Calu3 (cell line): ENCODE measurements around the gene ANXA8. TPM values are rescaled to one million over a fixed set of nuclear protein-coding genes. Genes with fewer than 3 reads are reported as not detected.
A peak's percentile ranks its signal among the peaks of the same experiment; 100 is the strongest.

ENCODE experiments used
- BruUV-seq: library from RNA; stranded (reverse); fragments of 400-500 nt; replicated peaks from 2 replicates; lab custom pipeline; 2021; lab: Mats Ljungman, UMichigan
- CTCF ChIA-PET: fragments of 300-600 bp; sonication (Branson Sonifier 250); formaldehyde crosslinking; loops from one replicate; lab custom pipeline; 2022; ENCODE audit warnings: antibody characterized with exemption; lab: Charles Lee
- DNase-seq: peaks from one replicate; pipeline ENCODE4 v3.0.0; 2022
- H3K27ac Mint-ChIP-seq: one replicate; pipeline ENCODE4 v1.8.0; 2022; ENCODE audit warnings: mixed read lengths; ENCODE audit not compliant: unreplicated experiment
- H3K27me3 Mint-ChIP-seq: one replicate; pipeline ENCODE4 v1.8.0; 2022; ENCODE audit warnings: mixed read lengths; ENCODE audit not compliant: unreplicated experiment
- H3K36me3 Mint-ChIP-seq: one replicate; pipeline ENCODE4 v1.8.0; 2022; ENCODE audit warnings: mild to moderate bottlenecking, moderate library complexity, mixed read lengths; ENCODE audit not compliant: insufficient read depth, unreplicated experiment
- H3K4me1 Mint-ChIP-seq: one replicate; pipeline ENCODE4 v1.8.0; 2022; ENCODE audit warnings: mild to moderate bottlenecking, low read depth, mixed read lengths; ENCODE audit not compliant: unreplicated experiment
- H3K4me3 Mint-ChIP-seq: one replicate; pipeline ENCODE4 v1.8.0; 2022; ENCODE audit warnings: mild to moderate bottlenecking, low read depth, moderate library complexity, mixed read lengths; ENCODE audit not compliant: unreplicated experiment
- H3K9me3 Mint-ChIP-seq: one replicate; pipeline ENCODE4 v1.8.0; 2022; ENCODE audit warnings: low read depth, mixed read lengths; ENCODE audit not compliant: unreplicated experiment
- intact Hi-C: fragments of 100-400 bp; cut with micrococcal nuclease; formaldehyde crosslinking; loops from one replicate; pipeline ENCODE4 v1.10.0; 2022; ENCODE audit not compliant: unreplicated experiment
- total RNA-seq: library from RNA; stranded (reverse); gene quantifications from 2 replicates; pipeline ENCODE4 v1.2.3, GENCODE V29; 2022
- TF ChIP-seq, protein P1 (sequence below): fragments of 200-600 bp; IDR thresholded peaks from one replicate; pipeline ENCODE4 v1.8.0; 2022; ENCODE audit warnings: antibody characterized with exemption; ENCODE audit not compliant: unreplicated experiment

Gene ANXA8
- total RNA-seq, 1 experiment from 2014 or later: 1.1 TPM

DNA sequence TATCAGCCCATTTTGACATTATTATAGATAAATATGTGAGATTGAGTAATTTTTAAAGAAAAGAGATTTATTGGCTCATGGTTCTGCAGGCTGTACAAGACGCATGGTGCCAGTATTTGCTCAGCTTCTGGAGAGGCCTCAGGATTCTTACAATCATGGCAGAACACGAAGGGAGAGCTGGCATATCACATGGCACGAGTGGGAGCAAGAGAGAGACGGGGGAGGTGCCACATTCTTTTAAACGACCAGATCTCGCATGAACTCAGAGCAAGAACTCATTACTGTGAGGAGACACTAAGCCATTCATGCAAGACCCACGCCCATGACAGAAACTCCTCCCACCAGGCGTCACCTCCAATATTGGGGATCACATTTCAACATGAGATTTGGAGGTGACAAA, 59.7 kb downstream of the ANXA8 start:
- Mint-ChIP-seq H3K9me3 (no peaks in the 10 kb centered on the region), H3K36me3 (peaks cover 4% of the 10 kb centered on the region), H3K4me1 (peaks cover 19% of the 10 kb centered on the region), H3K4me3 (no peak overlapping the region), H3K27ac (no peak overlapping the region), H3K27me3 (no peaks in the 10 kb centered on the region)
- no TSS peak for BruUV-seq
- CTCF ChIA-PET: no interaction called here
- intact Hi-C loops: no loop called here
- TF ChIP-seq, protein P1, sequence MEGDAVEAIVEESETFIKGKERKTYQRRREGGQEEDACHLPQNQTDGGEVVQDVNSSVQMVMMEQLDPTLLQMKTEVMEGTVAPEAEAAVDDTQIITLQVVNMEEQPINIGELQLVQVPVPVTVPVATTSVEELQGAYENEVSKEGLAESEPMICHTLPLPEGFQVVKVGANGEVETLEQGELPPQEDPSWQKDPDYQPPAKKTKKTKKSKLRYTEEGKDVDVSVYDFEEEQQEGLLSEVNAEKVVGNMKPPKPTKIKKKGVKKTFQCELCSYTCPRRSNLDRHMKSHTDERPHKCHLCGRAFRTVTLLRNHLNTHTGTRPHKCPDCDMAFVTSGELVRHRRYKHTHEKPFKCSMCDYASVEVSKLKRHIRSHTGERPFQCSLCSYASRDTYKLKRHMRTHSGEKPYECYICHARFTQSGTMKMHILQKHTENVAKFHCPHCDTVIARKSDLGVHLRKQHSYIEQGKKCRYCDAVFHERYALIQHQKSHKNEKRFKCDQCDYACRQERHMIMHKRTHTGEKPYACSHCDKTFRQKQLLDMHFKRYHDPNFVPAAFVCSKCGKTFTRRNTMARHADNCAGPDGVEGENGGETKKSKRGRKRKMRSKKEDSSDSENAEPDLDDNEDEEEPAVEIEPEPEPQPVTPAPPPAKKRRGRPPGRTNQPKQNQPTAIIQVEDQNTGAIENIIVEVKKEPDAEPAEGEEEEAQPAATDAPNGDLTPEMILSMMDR: no peak
- no peak for DNase-seq

GRCh38 chr10:47423476-47423875, 60.4 kb downstream of the ANXA8 start:
- Mint-ChIP-seq H3K4me1 (peaks cover 19% of the 10 kb centered on the region), H3K9me3 (no peaks in the 10 kb centered on the region), H3K27me3 (no peaks in the 10 kb centered on the region), H3K27ac (no peak overlapping the region), H3K4me3 (no peak overlapping the region), H3K36me3 (peaks cover 4% of the 10 kb centered on the region)
- TF ChIP-seq, protein P1: no peak
- intact Hi-C loops: no loop called here
- no TSS peak for BruUV-seq
- DNase-seq: no peak
- CTCF ChIA-PET: no interaction called here

- peaks cover 4% of the 10 kb centered on the region for H3K36me3 Mint-ChIP-seq
- intact Hi-C loops: no loop called here
- TF ChIP-seq, protein P1: no peak
- CTCF ChIA-PET: interaction anchor here (1.5 kb wide), 1 partner anchor 15 kb away, joined by 5 read pairs; no protein-coding TSS in a partner anchor
- DNase-seq: peak; percentile 50
- BruUV-seq: no TSS peak
- H3K27ac Mint-ChIP-seq: no peak overlapping the region
- H3K4me1 Mint-ChIP-seq: peaks cover 19% of the 10 kb centered on the region
- H3K27me3 Mint-ChIP-seq: no peaks in the 10 kb centered on the region
- H3K9me3 Mint-ChIP-seq: no peaks in the 10 kb centered on the region
- no peak overlapping the region for H3K4me3 Mint-ChIP-seq
Observed at GRCh38 chr10:47421057-47421952, 62.6 kb downstream of the ANXA8 start.

- no peaks in the 10 kb centered on the region for H3K9me3 Mint-ChIP-seq
- no peak overlapping the region for H3K4me3 Mint-ChIP-seq
- H3K36me3 Mint-ChIP-seq: peaks cover 4% of the 10 kb centered on the region
- no peaks in the 10 kb centered on the region for H3K27me3 Mint-ChIP-seq
- intact Hi-C loops: no loop called here
- H3K4me1 Mint-ChIP-seq: peaks cover 19% of the 10 kb centered on the region
- no peak for DNase-seq
- BruUV-seq: no TSS peak
- H3K27ac Mint-ChIP-seq: no peak overlapping the region
- TF ChIP-seq, protein P1: no peak
- CTCF ChIA-PET: interaction anchor here (0.7 to 1.5 kb wide), 2 partner anchors 14 to 1154 kb away, joined by 4 to 5 read pairs; no protein-coding TSS in a partner anchor
Observed at GRCh38 chr10:47420305-47421056, 63.4 kb downstream of the ANXA8 start.
